WTC11 (cell line): ENCODE results near the gene POLR2L.

Experiments
- NR2C2 ChIP-seq: sonication (generic); formaldehyde crosslinking; IDR thresholded peaks from 2 replicates; pipeline ENCODE4 v1.8.0; 2022; ENCODE audit warnings: mild to moderate bottlenecking, missing genetic modification reagents
- TF ChIP-seq, protein P1 (sequence below): fragments of 200-600 bp; IDR thresholded peaks from 2 replicates; pipeline ENCODE4 v1.8.0; 2022; ENCODE audit warnings: antibody characterized with exemption

DNA sequence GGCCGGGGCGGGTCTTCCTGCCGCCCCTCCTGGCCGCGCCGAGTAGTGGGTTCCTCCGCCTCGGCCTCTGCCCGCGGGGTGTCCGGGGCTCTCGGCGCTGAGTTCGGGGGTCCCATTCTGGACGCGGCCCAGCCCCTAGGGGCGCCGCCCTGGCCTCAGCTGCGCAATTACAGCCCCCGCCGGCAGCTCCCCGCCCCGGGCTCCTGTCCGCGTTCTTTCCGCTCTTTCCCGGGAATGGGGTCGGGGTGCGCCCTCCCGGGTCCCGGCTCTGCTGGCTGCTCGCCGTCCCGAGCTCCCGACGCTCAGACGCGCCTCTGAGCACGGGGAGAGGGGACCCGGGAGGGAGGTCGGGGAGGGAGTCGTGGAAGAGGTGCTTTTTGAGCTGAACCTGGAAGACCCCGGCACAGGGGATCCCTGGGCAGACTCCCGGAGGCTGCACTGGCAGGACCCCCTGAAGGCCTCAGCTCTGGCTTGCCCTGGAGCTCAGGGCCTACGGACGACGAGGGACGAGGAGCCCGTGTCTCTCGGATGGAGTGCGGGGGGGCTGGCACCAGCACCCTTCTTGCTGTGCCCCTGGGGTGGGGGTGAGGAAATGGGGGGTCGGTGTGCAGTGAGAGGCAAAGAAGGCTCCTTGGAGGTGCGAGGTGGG, 881 bp upstream of the POLR2L start:
- no peak for TF ChIP-seq NR2C2
- TF ChIP-seq, protein P1, sequence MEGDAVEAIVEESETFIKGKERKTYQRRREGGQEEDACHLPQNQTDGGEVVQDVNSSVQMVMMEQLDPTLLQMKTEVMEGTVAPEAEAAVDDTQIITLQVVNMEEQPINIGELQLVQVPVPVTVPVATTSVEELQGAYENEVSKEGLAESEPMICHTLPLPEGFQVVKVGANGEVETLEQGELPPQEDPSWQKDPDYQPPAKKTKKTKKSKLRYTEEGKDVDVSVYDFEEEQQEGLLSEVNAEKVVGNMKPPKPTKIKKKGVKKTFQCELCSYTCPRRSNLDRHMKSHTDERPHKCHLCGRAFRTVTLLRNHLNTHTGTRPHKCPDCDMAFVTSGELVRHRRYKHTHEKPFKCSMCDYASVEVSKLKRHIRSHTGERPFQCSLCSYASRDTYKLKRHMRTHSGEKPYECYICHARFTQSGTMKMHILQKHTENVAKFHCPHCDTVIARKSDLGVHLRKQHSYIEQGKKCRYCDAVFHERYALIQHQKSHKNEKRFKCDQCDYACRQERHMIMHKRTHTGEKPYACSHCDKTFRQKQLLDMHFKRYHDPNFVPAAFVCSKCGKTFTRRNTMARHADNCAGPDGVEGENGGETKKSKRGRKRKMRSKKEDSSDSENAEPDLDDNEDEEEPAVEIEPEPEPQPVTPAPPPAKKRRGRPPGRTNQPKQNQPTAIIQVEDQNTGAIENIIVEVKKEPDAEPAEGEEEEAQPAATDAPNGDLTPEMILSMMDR = 0 out of 2 replicates have a peak, but pooled peaks have one; percentile 3
